Measurements from ENCODE around the gene LYPD6B. TPM values are rescaled to one million over a fixed set of nuclear protein-coding genes. Genes with fewer than 3 reads are reported as not detected.

Gene LYPD6B
- total RNA-seq, 2 donors from 2014 or later, result 9.3 to 9.9 TPM

DNA sequence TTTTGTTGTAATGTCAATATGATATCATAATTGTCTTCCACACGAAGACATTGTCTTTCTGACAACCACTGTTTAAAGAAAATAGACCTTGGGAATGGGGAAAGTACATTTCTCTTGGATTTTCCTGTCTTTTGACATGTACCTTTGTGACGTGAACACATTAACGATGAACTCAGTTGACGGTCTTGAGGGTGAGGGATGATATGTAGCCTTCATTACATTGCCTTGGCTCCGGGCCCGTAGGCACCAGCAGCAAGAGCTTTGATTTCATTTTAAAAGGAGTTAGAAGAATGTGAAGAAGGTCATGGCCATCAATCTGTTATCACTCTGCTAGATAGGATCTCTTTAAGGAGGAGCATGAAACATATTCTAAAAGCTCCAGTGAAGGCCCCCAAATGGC lies 80.9 kb downstream of the LYPD6B start:
- Histone ChIP-seq H3K27me3 (no peaks in the 10 kb centered on the region), H3K27ac (no peak overlapping the region), H3K4me3 (no peak overlapping the region), H3K4me1 (peaks cover 22% of the 10 kb centered on the region), H3K9me3 (no peaks in the 10 kb centered on the region), H3K36me3 (replicated peaks in 1 of 2; ENCODE audit: insufficient read depth in 1 of 2, low read depth in 2 of 2) (no peaks in the 10 kb centered on the region)
- intact Hi-C loops (cut with DNase I), result no loop called here
- TF ChIP-seq, protein P1, sequence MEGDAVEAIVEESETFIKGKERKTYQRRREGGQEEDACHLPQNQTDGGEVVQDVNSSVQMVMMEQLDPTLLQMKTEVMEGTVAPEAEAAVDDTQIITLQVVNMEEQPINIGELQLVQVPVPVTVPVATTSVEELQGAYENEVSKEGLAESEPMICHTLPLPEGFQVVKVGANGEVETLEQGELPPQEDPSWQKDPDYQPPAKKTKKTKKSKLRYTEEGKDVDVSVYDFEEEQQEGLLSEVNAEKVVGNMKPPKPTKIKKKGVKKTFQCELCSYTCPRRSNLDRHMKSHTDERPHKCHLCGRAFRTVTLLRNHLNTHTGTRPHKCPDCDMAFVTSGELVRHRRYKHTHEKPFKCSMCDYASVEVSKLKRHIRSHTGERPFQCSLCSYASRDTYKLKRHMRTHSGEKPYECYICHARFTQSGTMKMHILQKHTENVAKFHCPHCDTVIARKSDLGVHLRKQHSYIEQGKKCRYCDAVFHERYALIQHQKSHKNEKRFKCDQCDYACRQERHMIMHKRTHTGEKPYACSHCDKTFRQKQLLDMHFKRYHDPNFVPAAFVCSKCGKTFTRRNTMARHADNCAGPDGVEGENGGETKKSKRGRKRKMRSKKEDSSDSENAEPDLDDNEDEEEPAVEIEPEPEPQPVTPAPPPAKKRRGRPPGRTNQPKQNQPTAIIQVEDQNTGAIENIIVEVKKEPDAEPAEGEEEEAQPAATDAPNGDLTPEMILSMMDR (IDR thresholded peaks at IDR 0.05), result no peak
- TF ChIP-seq POLR2A (IDR thresholded peaks at IDR 0.05), result no peak
- WGBS, 2 donors, result 35 to 36% methylated on average over 6 of the region's 6 CpGs
- no peak for ATAC-seq
- no peak for DNase-seq

DNA sequence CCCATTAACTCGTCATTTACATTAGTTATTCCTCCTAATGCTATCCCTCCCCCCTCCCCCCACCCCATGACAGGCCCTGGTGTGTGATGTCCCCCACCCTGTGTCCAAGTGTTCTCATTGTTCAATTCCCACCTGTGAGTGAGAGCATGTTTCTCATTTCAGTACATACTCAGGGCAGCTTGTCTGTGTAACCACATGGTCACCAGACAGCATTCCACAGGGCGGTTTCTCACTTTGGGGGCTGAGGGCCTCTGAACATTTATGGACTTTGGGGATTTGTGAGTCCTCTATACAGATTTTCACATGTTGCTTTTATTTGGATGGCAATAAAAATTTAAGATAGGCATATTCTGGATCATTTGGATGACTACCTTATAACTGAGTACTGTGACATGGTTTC lies 84.0 kb downstream of the LYPD6B start:
- H3K4me1 ChIP-seq, result peaks cover 38% of the 10 kb centered on the region
- DNase-seq, result no peak
- TF ChIP-seq POLR2A (IDR thresholded peaks at IDR 0.05), result no peak
- TF ChIP-seq, protein P1 (IDR thresholded peaks at IDR 0.05), result no peak
- H3K9me3 ChIP-seq, result no peaks in the 10 kb centered on the region
- no peak overlapping the region for H3K27ac ChIP-seq
- no peaks in the 10 kb centered on the region for H3K27me3 ChIP-seq
- H3K36me3 ChIP-seq (replicated peaks in 1 of 2; ENCODE audit: insufficient read depth in 1 of 2, low read depth in 2 of 2), result no peaks in the 10 kb centered on the region
- 89 to 92% methylated on average over 2 of the region's 2 CpGs for WGBS, 2 donors
- ATAC-seq, result no peak
- no peak overlapping the region for H3K4me3 ChIP-seq
- intact Hi-C loops (cut with DNase I), result no loop called here

DNA sequence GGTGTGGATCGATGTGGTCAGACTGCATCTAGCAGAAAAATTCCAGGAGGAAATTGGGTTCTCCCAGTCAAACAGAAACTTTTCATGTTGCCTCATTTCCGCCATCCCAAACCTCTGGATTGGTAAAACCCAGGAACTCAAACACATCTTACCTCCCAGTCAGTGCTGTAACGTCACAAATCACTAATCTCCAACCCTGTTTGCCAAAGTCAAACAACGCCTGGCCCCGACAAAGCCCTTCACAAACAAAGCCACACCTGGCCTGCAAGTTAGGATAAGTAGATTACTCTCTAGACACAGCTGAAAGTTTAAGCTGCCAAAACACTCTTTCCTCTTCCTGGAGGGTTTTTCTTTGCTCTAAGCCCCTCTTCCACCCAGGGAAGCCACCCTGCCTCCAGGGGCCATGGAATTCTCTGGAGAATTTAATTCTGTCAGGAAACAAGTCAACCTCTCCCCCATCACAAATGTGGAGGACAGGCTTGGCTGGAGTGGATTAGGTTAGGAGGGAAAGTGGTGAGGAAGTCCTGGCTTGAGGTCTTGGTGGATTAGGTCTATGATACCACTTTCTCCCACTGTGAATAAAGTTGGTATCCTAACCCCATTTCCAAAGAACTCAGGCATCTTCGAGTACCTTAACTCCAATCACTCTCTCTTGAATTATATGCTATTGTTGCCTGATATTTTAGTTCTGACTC lies 86.7 kb downstream of the LYPD6B start:
- no peak for TF ChIP-seq POLR2A (IDR thresholded peaks at IDR 0.05)
- TF ChIP-seq, protein P1 (IDR thresholded peaks at IDR 0.05), result no peak
- H3K4me1 ChIP-seq, result peaks cover 24% of the 10 kb centered on the region
- H3K4me3 ChIP-seq, result no peak overlapping the region
- intact Hi-C loops (cut with DNase I), result no loop called here
- no peaks in the 10 kb centered on the region for H3K36me3 ChIP-seq (replicated peaks in 1 of 2; ENCODE audit: insufficient read depth in 1 of 2, low read depth in 2 of 2)
- H3K27me3 ChIP-seq, result no peaks in the 10 kb centered on the region
- no peaks in the 10 kb centered on the region for H3K9me3 ChIP-seq
- ATAC-seq, result peak; percentile 98
- WGBS, 2 donors, result 24 to 35% methylated on average over 6 of the region's 6 CpGs
- H3K27ac ChIP-seq, result peak overlapping the region in 2 of 4 donors; percentile 73 to 75
- DNase-seq, result peak; percentile 57 to 85 (median 70)

DNA sequence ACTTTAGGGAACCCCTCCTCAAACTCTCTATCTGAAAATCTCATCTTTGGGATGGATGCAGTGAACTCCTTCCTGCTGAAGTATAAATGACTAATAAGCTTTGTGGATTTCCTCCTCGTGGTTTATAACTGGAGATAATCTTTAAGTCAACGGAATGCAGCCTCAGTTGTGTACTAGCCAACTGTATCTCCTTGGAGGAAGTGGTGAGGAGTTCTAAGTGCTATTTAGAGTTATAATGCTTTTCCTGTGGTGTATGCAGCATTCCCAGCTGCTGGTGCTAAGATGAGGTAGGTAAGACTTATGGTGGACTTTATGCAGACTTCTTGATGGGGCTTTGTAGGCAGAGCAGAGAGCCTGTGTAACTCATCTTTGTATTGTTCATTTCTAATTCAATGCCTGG lies 90.9 kb downstream of the LYPD6B start:
- Histone ChIP-seq H3K27me3 (no peaks in the 10 kb centered on the region), H3K36me3 (replicated peaks in 1 of 2; ENCODE audit: insufficient read depth in 1 of 2, low read depth in 2 of 2) (no peaks in the 10 kb centered on the region), H3K4me3 (no peak overlapping the region), H3K9me3 (no peaks in the 10 kb centered on the region), H3K4me1 (peaks cover 28% of the 10 kb centered on the region), H3K27ac (no peak overlapping the region)
- 49 to 54% methylated on average over 2 of the region's 2 CpGs for WGBS, 2 donors
- intact Hi-C loops (cut with DNase I), result no loop called here
- TF ChIP-seq, protein P1 (IDR thresholded peaks at IDR 0.05), result no peak
- TF ChIP-seq POLR2A (IDR thresholded peaks at IDR 0.05), result no peak
- ATAC-seq (no peak), DNase-seq (no peak)

DNA sequence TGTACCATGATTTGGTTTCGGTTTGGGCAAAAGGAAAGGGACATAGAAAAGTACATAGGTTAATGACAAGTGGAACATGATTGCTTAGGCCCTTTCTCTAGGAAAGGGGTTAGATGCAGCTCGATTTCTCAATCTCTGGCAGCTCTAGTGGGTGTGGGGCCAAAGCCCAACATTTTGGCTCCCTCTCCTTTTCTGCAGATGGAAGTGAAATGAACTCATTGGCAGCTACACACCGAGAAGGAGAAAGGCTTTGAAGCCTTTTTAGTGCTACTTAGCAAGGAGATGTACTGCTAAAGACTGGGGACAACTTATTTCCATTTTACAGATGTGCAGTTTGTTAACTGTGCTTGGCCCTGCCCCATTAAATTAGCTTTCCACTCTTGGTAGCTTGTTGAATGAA lies 93.8 kb downstream of the LYPD6B start:
- Histone ChIP-seq H3K27ac (no peak overlapping the region), H3K27me3 (no peaks in the 10 kb centered on the region), H3K36me3 (replicated peaks in 1 of 2; ENCODE audit: insufficient read depth in 1 of 2, low read depth in 2 of 2) (no peaks in the 10 kb centered on the region), H3K4me1 (peaks cover 12% of the 10 kb centered on the region), H3K9me3 (no peaks in the 10 kb centered on the region), H3K4me3 (no peak overlapping the region)
- ATAC-seq (no peak), DNase-seq (no peak)
- TF ChIP-seq, protein P1 (IDR thresholded peaks at IDR 0.05), result no peak
- TF ChIP-seq POLR2A (IDR thresholded peaks at IDR 0.05), result no peak
- intact Hi-C loops (cut with DNase I), result no loop called here
- WGBS, 2 donors, result 61 to 86% methylated on average over 3 of the region's 3 CpGs

All from body of pancreas (tissue), 4 donors.